ENCODE measurements around the gene SYMPK. TPM values are rescaled to one million over a fixed set of nuclear protein-coding genes. Genes with fewer than 3 reads are reported as not detected.

The SYMPK gene
- total and polyA plus RNA-seq, 12 donors = 22.4 to 75.0 (median 33.0) TPM

DNA sequence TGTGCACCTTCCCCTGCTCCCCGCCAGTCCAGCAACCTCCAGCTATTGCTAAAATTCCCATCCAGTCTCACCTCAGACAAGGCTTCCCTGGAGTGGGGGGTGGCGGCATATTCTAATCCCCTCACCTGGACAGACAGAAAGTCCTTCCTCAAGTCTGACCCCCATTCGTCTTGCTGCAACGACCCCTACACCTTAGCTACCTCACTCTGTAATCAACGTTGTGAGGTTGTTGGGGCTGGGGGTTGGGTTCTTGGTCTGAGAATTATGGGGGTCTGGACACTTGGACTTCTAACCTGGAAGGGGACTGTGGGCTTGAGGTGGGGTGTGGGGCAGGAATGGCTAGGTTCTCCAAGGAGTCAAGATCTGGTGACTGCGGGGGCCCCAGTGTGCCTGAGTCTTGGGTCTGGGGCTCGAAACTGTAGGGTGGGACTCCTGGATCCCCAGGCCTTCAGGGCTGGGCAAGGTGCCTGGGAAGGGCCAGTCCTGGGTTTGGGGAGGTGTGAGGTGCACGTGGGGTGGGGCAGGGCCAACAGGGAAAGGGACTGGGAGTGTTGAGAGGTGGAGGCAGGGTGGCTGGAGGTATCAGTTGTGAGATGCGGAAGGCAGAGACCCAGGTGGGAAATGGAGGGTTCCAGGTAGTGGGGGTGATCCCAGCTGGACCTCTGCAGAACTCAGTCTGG, 2.5 kb upstream of the SYMPK start:
- H3K4me3 ChIP-seq = no peak overlapping the region
- peaks cover 0 to 33% (median 25%) of the 10 kb centered on the region in 9 donors for H3K4me1 ChIP-seq
- WGBS, 2 donors = 61 to 65% methylated on average over 9 of the region's 9 CpGs
- DNase-seq (no peak), ATAC-seq (no peak)
- intact Hi-C loops (cut with DNase I) = loop anchor here in 1 of 10 donors (2.0 kb wide), 1 partner anchor 17 kb away; no protein-coding TSS in a partner anchor
- TF ChIP-seq, protein P1, sequence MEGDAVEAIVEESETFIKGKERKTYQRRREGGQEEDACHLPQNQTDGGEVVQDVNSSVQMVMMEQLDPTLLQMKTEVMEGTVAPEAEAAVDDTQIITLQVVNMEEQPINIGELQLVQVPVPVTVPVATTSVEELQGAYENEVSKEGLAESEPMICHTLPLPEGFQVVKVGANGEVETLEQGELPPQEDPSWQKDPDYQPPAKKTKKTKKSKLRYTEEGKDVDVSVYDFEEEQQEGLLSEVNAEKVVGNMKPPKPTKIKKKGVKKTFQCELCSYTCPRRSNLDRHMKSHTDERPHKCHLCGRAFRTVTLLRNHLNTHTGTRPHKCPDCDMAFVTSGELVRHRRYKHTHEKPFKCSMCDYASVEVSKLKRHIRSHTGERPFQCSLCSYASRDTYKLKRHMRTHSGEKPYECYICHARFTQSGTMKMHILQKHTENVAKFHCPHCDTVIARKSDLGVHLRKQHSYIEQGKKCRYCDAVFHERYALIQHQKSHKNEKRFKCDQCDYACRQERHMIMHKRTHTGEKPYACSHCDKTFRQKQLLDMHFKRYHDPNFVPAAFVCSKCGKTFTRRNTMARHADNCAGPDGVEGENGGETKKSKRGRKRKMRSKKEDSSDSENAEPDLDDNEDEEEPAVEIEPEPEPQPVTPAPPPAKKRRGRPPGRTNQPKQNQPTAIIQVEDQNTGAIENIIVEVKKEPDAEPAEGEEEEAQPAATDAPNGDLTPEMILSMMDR (IDR thresholded peaks at IDR 0.05) = no peak
- H3K27ac ChIP-seq = no peak overlapping the region
- peaks cover 0 to 31% (median 23%) of the 10 kb centered on the region in 7 donors for H3K27me3 ChIP-seq
- H3K9me3 ChIP-seq = no peaks in the 10 kb centered on the region
- peaks cover 0 to 15% (median 0%) of the 10 kb centered on the region in 9 donors for H3K36me3 ChIP-seq

DNA sequence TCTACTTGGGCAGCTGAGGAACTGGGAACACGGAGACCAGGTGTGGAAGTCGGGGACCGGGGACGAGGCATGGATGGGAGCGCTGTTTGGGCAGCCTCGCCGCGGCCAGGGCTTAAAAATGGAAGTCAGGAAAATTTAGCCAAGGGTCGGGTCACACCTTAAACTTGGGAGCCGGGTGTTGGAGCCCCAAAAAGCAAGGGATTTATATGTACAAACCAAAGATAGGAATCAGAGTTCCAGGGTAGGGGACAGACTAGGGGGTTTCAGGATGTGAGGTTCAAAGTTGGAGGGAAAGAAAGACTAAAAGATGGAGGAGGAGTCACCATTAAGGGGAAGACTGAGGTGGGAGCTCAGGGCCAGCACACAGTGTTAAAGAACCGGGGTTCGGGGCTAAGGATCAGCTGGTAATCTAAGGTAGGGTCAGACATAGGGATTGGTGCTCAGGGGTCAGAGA, 1.7 kb upstream of the SYMPK start:
- ATAC-seq (no peak), DNase-seq (no peak)
- Histone ChIP-seq H3K9me3 (no peaks in the 10 kb centered on the region), H3K27me3 (peaks cover 0 to 31% (median 23%) of the 10 kb centered on the region in 7 donors), H3K27ac (no peak overlapping the region), H3K36me3 (peaks cover 0 to 22% (median 0%) of the 10 kb centered on the region in 9 donors), H3K4me3 (peak overlapping the region in 2 of 10 donors; percentile 84 to 89), H3K4me1 (peaks cover 0 to 33% (median 25%) of the 10 kb centered on the region in 9 donors)
- WGBS, 2 donors = 12 to 14% methylated on average over 12 of the region's 12 CpGs
- intact Hi-C loops (cut with DNase I) = loop anchor here in 1 of 10 donors (2.0 to 5.0 kb wide), 2 partner anchors 18 to 133 kb away; partner anchors contain the start of gene CCDC61
- TF ChIP-seq, protein P1 (IDR thresholded peaks at IDR 0.05) = no peak

DNA sequence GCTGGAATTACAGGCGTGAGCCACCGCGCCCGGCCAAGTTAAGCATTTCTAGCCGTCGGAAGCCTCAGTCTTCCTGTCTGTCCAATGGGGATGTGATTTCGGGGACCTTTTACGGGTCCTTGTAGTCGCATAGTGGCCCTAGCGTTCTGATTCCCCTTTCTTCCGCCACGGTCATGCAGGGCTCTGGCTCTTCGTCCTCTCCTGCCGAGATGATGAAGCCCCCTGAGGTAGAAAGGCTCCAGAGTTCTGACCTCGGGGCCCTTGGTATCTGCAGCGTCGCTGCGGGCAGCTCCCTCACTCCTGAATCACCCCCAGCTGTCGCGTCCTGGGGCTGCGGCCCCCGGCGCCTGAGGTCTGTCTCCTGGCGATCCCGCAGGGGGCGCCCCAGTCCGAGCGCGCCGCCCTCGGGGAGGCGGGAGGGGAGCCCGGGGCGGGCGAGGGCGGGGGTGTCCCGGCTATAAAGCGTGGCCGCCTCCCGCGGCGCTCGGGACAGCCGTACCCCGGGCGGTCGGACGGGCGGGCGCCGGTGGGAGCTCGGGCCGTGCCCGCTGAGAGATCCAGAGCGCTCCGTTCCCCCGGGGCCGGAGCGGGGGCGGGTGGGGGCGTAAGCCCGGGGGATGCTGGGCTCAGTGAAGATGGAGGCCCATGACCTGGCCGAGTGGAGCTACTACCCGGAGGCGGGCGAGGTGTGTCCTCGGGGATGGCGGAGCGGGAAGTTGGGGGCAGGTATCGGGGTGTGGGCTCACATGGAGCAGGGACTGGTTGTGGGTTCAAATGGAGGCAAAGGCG, 1.1 kb upstream of the SYMPK start, which contains the start of gene FOXA3:
FOXA3 (plus strand) TSS at position 487 of the 789 bp plus-strand sequence; CDS start at position 618, 131 bp downstream.
- TF ChIP-seq, protein P1 (IDR thresholded peaks at IDR 0.05) = peak; percentile 34 to 76 (median 65)
- Histone ChIP-seq H3K27ac (peak within 1 kb of the TSS in 1 of 10 donors; percentile 95), H3K4me1 (peaks cover 0 to 33% (median 25%) of the 10 kb centered on the region in 9 donors), H3K27me3 (peaks cover 0 to 31% (median 23%) of the 10 kb centered on the region in 7 donors), H3K4me3 (peak within 1 kb of the TSS; percentile 8 to 100 (median 88)), H3K36me3 (peaks cover 0 to 29% (median 0%) of the 10 kb centered on the region in 9 donors), H3K9me3 (no peaks in the 10 kb centered on the region)
- intact Hi-C loops (cut with DNase I) = loop anchor here in 2 of 10 donors (1.0 to 5.0 kb wide), 3 partner anchors 19 to 133 kb away; partner anchors contain the start of genes CCDC61 (in 1 of the 2) and IRF2BP1 (in 1 of the 2)
- ATAC-seq (peak; percentile 13 to 52 (median 31)), DNase-seq (peak in 1 of 2 donors; percentile 43)
- WGBS, 2 donors = 2 to 3% methylated on average over 71 of the region's 71 CpGs
